Left ventricle myocardium inferior (tissue), 1 donor: ENCODE data around the gene ABLIM1. TPM values are rescaled to one million over a fixed set of nuclear protein-coding genes. Genes with fewer than 3 reads are reported as not detected.

ENCODE experiments used
- DNase-seq: peaks from one replicate; pipeline ENCODE4 v3.0.0-alpha.2; 2020
- H3K27ac ChIP-seq: fragments of 200-600 bp; replicated peaks from 2 replicates; pipeline ENCODE4 v1.8.0; 2021
- H3K27me3 ChIP-seq: fragments of 200-600 bp; 2 replicates; pipeline ENCODE4 v1.8.0; 2021; ENCODE audit warnings: low read depth
- H3K36me3 ChIP-seq: fragments of 200-600 bp; 2 replicates; pipeline ENCODE4 v1.8.0; 2021
- H3K4me1 ChIP-seq: fragments of 200-600 bp; 2 replicates; pipeline ENCODE4 v1.8.0; 2021
- H3K4me3 ChIP-seq: fragments of 200-600 bp; 2 replicates; pipeline ENCODE4 v1.8.0; 2021; ENCODE audit warnings: mild to moderate bottlenecking, moderate library complexity
- H3K9me3 ChIP-seq: fragments of 200-600 bp; replicated peaks from 2 replicates; pipeline ENCODE4 v1.8.0; 2021
- intact Hi-C: fragments of 100-400 bp; cut with micrococcal nuclease; formaldehyde crosslinking; loops from one replicate; pipeline ENCODE4 v1.11.0; 2022
- total RNA-seq: library from RNA; stranded (reverse); fragmentation: NEBNext Ultra II Directional; extraction: Animal tissue kit (Norgen Biotek cat#: 25700); gene quantifications from one replicate; pipeline ENCODE4 v1.2.1, GENCODE V29; 2021
- TF ChIP-seq, protein P1 (sequence below): fragments of 200-600 bp; IDR thresholded peaks from 2 replicates; pipeline ENCODE4 v1.8.0; 2021; ENCODE audit warnings: antibody characterized with exemption, mild to moderate bottlenecking, borderline replicate concordance
- donor health status: DM: no; HTN: yes; CAD: no; lungs with severe emphysema.

Gene ABLIM1
- total RNA-seq, 1 donor from 2014 or later, result 674 TPM

DNA sequence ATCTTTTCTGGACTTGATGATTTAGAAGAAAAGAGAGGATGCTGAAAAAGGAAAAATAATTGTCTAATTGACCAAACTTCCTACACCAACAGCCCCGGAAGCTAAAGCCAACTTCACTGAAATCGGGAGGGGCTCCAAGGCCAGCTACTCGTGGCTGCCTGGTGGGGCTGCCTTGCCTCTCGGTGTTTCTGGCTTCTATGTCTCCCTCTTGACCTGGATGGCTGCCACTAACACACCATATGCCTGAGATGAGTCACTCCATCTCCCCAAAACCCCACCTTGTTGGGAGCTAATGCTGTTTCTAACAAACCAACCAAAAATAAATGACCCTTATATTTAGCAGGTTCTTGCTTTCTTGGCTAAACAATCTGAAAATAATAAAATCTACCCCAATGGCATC lies 166.1 kb downstream of the ABLIM1 start:
- TF ChIP-seq, protein P1, sequence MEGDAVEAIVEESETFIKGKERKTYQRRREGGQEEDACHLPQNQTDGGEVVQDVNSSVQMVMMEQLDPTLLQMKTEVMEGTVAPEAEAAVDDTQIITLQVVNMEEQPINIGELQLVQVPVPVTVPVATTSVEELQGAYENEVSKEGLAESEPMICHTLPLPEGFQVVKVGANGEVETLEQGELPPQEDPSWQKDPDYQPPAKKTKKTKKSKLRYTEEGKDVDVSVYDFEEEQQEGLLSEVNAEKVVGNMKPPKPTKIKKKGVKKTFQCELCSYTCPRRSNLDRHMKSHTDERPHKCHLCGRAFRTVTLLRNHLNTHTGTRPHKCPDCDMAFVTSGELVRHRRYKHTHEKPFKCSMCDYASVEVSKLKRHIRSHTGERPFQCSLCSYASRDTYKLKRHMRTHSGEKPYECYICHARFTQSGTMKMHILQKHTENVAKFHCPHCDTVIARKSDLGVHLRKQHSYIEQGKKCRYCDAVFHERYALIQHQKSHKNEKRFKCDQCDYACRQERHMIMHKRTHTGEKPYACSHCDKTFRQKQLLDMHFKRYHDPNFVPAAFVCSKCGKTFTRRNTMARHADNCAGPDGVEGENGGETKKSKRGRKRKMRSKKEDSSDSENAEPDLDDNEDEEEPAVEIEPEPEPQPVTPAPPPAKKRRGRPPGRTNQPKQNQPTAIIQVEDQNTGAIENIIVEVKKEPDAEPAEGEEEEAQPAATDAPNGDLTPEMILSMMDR, result no peak
- Histone ChIP-seq H3K4me1 (peaks cover 86% of the 10 kb centered on the region), H3K27ac (peak overlapping the region; percentile 92), H3K4me3 (no peak overlapping the region), H3K36me3 (peaks cover 67% of the 10 kb centered on the region), H3K27me3 (no peaks in the 10 kb centered on the region), H3K9me3 (no peaks in the 10 kb centered on the region)
- intact Hi-C loops, result no loop called here
- DNase-seq, result no peak

DNA sequence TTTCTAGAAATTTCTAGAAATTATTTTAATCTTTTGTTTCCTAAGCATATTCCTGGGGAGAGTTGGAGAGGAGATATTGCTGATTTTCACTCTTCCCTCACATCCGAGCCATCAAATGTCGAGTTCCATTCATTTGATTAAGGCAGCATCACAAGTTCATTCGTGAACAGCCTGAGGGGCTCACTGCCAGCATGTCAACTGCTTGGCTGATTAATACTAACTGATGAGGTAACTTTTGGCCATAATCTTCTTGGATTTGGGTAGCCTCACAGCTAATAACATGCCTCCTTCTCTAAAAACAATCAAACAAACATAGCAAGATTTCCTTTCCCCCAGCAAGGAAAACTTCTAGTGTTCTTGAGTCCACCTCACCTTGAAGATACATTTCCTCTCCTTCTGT lies 166.7 kb downstream of the ABLIM1 start:
- peaks cover 87% of the 10 kb centered on the region for H3K4me1 ChIP-seq
- peak; percentile 48 for DNase-seq
- no peaks in the 10 kb centered on the region for H3K27me3 ChIP-seq
- no peaks in the 10 kb centered on the region for H3K9me3 ChIP-seq
- H3K4me3 ChIP-seq, result no peak overlapping the region
- H3K36me3 ChIP-seq, result peaks cover 67% of the 10 kb centered on the region
- intact Hi-C loops, result no loop called here
- TF ChIP-seq, protein P1, result no peak
- H3K27ac ChIP-seq, result peak overlapping the region; percentile 92

DNA sequence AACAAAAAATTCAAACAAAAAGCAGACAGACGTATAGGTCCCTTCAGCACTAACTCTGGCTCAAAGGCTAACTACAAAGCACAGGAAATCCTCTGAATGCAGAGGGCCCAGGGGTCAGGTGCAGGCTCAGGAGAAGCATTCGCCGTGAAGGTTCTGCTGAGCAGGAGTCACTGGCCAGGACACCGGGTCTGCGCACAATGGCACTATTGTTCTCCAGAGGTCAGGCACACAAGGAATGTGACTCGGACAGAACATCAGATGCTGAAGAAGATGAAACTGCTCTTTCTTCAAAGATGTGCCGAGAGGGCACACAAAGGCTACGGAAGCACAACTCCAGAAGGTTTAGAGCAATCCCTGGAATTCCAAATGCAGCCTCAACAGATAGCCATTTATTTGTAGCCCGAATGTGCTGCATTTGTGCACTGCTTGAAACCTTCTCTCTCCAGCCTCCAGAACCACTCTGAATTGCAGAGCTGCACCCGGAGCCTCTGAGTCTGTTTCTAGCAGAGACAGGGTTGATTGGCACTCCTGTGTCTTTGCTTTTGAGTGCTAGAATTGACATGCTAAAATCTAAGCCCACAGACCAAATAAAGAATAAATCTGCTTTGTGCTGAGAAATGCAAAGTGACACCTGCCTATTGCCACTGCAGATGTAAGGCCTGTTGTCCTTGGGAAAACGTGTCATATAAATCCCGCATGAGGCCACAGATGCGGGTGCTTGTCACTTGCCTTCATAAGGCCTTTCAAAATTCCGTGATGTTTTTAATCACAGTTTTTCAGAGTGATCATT lies 168.4 kb downstream of the ABLIM1 start:
- Histone ChIP-seq H3K4me3 (no peak overlapping the region), H3K27ac (peak overlapping the region; percentile 92), H3K36me3 (peaks cover 67% of the 10 kb centered on the region), H3K9me3 (no peaks in the 10 kb centered on the region), H3K27me3 (no peaks in the 10 kb centered on the region), H3K4me1 (peaks cover 99% of the 10 kb centered on the region)
- TF ChIP-seq, protein P1, result no peak
- intact Hi-C loops, result no loop called here
- no peak for DNase-seq

DNA sequence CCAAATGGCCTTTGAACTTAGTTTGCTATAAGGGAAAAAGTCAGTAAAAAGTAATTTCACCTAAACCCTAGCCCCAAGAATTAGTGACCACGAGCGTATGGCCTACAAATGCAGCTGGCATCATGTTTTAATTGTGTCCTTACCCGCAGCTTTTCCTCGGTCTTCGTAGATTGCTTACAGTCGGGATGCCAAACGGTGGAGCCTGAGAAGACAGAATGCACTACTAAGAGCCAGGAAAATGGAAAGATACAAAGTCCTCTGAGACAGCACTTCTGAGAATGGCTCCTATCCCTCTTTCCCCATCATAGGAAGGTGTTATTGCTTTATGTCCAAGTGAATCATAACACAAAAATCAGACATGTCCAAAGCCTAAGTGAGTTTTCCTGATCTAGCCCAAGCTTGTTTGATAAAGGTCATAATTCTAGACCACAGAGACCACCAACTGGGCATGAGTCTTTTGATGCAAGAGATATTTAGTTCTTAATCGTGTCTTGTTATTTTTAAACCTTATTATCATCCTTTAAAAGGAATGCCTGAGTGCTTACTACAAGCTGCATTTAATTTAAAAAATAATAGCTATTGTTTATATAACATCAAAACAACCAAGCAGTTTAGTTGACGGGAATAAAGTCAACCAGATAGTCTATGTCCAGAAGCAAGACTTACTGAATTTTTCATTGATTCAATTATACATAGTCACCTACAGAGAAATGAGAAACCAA lies 170.1 kb downstream of the ABLIM1 start:
- TF ChIP-seq, protein P1, result no peak
- Histone ChIP-seq H3K4me1 (peaks cover 99% of the 10 kb centered on the region), H3K36me3 (peaks cover 75% of the 10 kb centered on the region), H3K9me3 (no peaks in the 10 kb centered on the region), H3K27me3 (no peaks in the 10 kb centered on the region), H3K4me3 (no peak overlapping the region), H3K27ac (peak overlapping the region; percentile 92)
- intact Hi-C loops, result no loop called here
- no peak for DNase-seq

DNA sequence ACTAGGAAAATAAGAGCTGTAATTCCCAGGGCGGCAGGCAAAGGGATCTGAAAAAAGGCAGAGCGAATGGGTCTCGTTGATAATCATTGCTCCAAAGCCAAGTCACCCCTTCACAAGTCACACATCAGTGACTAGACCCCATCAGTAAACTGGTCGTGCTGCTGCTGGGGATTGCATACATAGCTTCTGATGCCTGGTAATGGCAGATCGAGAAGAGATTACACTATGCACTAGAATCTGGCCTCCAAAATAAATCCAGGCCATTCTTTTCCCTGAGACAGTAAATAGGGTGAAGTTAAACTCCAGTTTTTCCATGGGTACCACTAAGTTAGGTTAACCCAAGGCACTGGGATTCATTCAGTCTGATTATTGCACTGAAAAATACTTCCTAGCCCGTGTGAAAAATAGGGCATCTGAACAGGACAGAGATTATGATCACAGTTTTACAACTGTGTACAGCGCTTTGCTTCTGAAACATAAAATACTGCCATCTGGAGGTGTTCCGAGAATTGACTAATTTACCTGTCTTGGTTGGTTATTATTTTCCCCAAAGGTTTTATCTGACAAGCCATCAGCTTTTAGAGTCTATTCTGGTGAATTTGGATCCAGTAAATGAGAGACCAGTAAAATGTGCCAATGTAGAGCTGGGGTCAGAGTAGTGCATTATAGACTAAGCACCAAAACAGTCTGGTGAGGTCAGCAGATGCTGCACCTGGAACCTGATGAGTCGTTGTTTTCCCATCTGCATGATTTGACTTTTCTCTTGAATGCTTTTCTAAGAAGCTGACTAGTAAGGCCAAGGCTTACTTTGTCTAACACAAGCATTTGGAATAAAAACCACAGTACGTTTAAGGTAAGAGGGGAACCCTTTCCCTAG lies 170.9 kb downstream of the ABLIM1 start:
- peaks cover 75% of the 10 kb centered on the region for H3K36me3 ChIP-seq
- H3K27me3 ChIP-seq, result no peaks in the 10 kb centered on the region
- peak overlapping the region; percentile 92 for H3K27ac ChIP-seq
- H3K9me3 ChIP-seq, result no peaks in the 10 kb centered on the region
- H3K4me1 ChIP-seq, result peaks cover 99% of the 10 kb centered on the region
- intact Hi-C loops, result no loop called here
- no peak for DNase-seq
- H3K4me3 ChIP-seq, result no peak overlapping the region
- TF ChIP-seq, protein P1, result no peak
